ENCODE results near the gene IL13RA2.

The IL13RA2 gene

DNA sequence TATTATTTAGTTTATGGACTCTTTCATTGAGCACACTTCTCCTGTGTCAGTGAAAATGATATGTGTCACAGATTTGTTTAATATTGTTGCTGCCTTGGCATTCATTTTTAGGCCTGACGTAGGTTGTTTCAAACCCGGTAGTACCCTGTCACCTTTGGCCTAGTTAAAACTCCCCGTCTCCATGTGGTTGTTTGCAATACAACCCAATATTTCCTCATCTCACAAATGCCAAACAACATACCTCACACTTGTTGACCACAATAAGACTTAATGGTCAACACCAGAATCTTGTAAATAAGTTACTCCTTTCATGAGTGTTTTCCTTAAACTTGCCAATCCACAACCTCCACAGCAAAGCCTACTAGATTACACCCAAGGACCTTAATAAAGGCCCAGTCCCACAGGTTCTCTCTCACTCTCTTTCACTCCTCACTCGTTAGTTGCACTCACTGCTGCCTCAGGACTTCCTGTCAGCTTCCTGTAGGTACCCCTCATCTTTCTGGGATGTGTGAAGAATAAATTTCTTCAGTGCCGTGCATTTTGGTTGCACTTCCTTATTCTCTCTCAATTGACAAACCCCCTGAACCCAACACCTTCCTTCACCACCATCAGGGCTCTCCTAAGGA, 31.3 kb downstream of the IL13RA2 start:
- DNase-seq, result no peak

DNA sequence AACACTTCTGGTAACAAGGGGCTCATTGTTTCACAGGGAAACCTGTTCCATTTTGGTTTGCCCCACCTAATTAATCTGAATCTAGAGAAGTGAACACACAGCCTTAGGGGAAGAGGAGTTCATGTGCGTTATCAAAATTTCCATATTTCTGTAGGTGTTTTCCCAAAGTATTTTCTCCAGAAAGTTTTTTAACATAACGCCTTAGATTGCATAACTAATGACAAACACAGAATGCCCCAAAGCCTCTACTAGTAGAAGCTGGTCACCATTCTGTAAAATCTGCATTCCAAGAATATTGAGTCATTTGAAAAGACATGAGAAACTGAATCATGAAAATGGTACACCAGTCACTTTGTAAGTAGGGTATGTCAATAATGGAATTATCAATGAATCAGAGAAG, 41.1 kb downstream of the IL13RA2 start:
- DNase-seq, result no peak

DNA sequence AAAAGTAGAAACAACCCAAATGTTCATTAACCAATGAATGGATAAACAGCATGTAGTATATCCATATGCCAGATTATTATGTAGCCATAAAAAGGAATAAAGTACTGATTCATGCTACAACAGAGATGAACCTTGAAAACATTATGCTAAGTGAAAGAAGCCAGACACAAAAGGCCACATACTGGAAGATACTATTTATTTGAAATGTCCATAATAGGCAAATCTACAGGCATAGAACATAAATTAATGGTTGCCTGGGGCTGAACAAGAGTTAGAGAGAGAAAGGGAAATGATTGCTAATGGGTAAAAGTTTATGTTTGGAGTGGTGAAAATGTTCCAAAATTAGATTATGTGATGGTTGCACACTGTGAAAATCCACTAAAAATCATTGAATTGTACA, 44.4 kb downstream of the IL13RA2 start:
- no peak for DNase-seq

DNA sequence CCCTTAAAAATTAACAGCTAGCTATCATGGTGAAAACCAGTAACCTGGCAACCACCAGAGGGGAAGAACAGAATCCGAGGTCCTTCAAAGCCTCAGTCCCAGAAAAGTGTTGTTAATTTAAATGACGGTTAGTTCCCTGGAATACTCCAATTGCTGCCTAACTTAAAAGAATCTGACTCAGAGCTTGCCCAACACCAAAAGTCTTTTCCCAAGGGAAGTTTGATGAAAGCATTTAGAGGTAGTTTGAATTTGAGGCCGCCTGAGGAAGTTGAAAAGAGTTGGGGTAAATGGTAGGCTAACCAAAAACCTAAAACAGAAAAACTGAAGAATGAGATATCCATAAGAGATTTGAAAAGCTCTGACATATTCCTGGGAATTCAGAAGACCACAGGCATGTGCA, 46.6 kb downstream of the IL13RA2 start:
- no peak for DNase-seq

DNA sequence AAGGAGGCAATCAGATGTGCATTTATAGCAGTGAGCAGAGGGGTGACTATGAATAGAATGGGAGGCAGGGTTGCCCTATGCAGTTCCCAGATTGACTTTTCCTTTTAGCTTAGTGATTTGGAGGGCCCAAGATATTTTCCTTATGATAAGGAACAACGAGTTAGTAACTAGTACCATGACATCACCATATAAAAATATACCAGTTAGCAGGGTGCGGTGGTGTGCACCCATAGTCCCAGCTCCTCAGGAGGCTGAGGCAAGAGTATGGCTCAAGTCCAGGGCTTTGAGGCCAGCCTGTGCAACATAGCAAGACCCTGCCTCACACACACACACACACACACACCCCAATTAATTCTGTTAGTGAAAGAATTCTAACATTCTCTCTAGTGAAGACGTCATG, 53.0 kb downstream of the IL13RA2 start:
- DNase-seq, result no peak

DNA sequence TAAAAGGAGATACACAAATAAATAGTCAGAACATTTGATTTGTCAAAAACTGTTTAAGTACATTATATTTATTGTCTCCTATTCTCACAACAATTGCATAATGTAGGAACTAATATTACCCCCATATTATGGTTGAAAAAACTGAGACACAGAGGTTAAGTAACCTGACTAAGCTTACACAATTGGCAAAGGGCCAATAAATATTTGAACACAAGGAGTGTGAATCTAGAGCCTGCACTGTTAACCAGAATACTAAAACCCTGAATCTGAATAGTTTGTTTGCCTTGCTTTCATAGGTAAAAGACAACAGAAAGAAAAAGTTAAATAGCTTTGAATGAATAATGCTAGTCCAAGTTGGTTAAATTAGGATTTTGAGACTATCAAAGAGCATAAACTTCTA, 55.2 kb downstream of the IL13RA2 start:
- no peak for DNase-seq

DNA sequence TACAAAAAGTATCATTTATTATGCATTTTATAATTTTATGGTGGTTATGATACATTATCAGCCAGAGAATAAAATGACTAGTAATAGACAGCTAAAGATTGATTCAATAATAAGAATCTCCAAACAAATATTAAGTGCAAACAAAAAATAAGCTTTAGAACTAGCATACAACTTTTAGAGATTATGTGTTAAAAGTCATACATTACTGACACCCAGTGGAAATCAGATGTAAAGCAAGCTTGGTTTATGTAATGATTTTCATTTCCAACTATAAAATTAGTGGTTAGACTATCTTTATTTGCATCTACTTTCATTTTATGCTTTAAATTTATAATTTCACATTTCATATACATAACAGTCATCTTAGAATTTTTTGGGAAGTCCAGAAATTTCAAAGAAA, 57.7 kb downstream of the IL13RA2 start:
- no peak for DNase-seq
